WTC11 (cell line): ENCODE data around the gene RNF31. TPM values are rescaled to one million over a fixed set of nuclear protein-coding genes. Genes with fewer than 3 reads are reported as not detected.

ENCODE experiments used
- ATAC-seq: fragments of 200-7000 bp; cut with Tn5 transposase; 2 replicates; pipeline ENCODE4 v1.10.0; 2021; ENCODE audit warnings: mild to moderate bottlenecking, moderate library complexity
- CTCF ChIA-PET: fragments of 300-600 bp; sonication (Branson Sonifier 250); formaldehyde crosslinking; loops from one replicate; lab custom pipeline; 2021; ENCODE audit warnings: antibody characterized with exemption; lab: Charles Lee
- POLR2A ChIA-PET: fragments of 350-600 bp; sonication (Branson Sonifier 250); formaldehyde crosslinking; loops from one replicate; lab custom pipeline; 2021; ENCODE audit warnings: antibody characterized with exemption; lab: Charles Lee
- DNase-seq: peaks from one replicate; pipeline ENCODE4 v3.0.0; 2021; ENCODE audit warnings: low spot score
- H3K27ac Mint-ChIP-seq: 2 replicates; pipeline ENCODE4 v1.8.0; 2021; ENCODE audit warnings: mixed read lengths
- H3K27me3 Mint-ChIP-seq: 2 replicates; pipeline ENCODE4 v1.8.0; 2021; ENCODE audit warnings: low read depth, mild to moderate bottlenecking, moderate library complexity, mixed read lengths
- H3K36me3 Mint-ChIP-seq: 2 replicates; pipeline ENCODE4 v1.8.0; 2021; ENCODE audit warnings: mixed read lengths
- H3K4me1 Mint-ChIP-seq: 2 replicates; pipeline ENCODE4 v1.8.0; 2022; ENCODE audit warnings: mixed read lengths
- H3K4me3 Mint-ChIP-seq: 2 replicates; pipeline ENCODE4 v1.8.0; 2021; ENCODE audit warnings: mild to moderate bottlenecking, moderate library complexity, mixed read lengths
- H3K9me3 Mint-ChIP-seq: 2 replicates; pipeline ENCODE4 v1.8.0; 2021; ENCODE audit warnings: mixed read lengths
- ATF6 ChIP-seq: sonication (generic); formaldehyde crosslinking; IDR thresholded peaks from 2 replicates; pipeline ENCODE4 v1.8.1; 2023; ENCODE audit warnings: mild to moderate bottlenecking, missing genetic modification reagents
- CDX4 ChIP-seq: fragments of 250-450 bp; sonication (Bioruptor Pico); IDR thresholded peaks from 2 replicates; pipeline ENCODE4 v1.9.0; 2021; ENCODE audit warnings: moderate library complexity, mild to moderate bottlenecking, inconsistent platforms, borderline replicate concordance
- CTCF ChIP-seq: fragments of 200-600 bp; IDR thresholded peaks from 2 replicates; pipeline ENCODE4 v1.8.0; 2022; ENCODE audit warnings: antibody characterized with exemption
- ERG ChIP-seq: fragments of 250-450 bp; sonication (Bioruptor Pico); IDR thresholded peaks from 2 replicates; pipeline ENCODE4 v1.8.0; 2021; ENCODE audit warnings: mild to moderate bottlenecking
- ESRRA ChIP-seq: sonication (generic); formaldehyde crosslinking; IDR thresholded peaks from 2 replicates; pipeline ENCODE4 v1.8.1; 2022; ENCODE audit warnings: mild to moderate bottlenecking, missing genetic modification reagents, borderline replicate concordance
- MAX ChIP-seq: sonication (generic); formaldehyde crosslinking; IDR thresholded peaks from 2 replicates; pipeline ENCODE4 v1.8.0; 2022; ENCODE audit warnings: mild to moderate bottlenecking, missing genetic modification reagents
- NR1H2 ChIP-seq: sonication (generic); formaldehyde crosslinking; IDR thresholded peaks from 2 replicates; pipeline ENCODE4 v1.9.0; 2021; ENCODE audit warnings: mild to moderate bottlenecking, moderate library complexity, missing genetic modification reagents
- OVOL2 ChIP-seq: fragments of 250-450 bp; sonication (Bioruptor Pico); IDR thresholded peaks from 2 replicates; pipeline ENCODE4 v1.9.0; 2021; ENCODE audit warnings: mild to moderate bottlenecking, borderline replicate concordance
- RORB ChIP-seq: fragments of 250-450 bp; sonication (Bioruptor Pico); IDR thresholded peaks from 2 replicates; pipeline ENCODE4 v1.9.0; 2021; ENCODE audit warnings: mild to moderate bottlenecking
- SMAD4 ChIP-seq: sonication (generic); formaldehyde crosslinking; IDR thresholded peaks from 2 replicates; pipeline ENCODE4 v1.8.0; 2022; ENCODE audit warnings: mild to moderate bottlenecking, missing genetic modification reagents
- STAT6 ChIP-seq: sonication (generic); formaldehyde crosslinking; conservative IDR thresholded peaks from 2 replicates; pipeline ENCODE4 v1.8.1; 2023; ENCODE audit warnings: mild to moderate bottlenecking, low read depth, missing genetic modification reagents, moderate library complexity
- TEAD1 ChIP-seq: sonication (generic); formaldehyde crosslinking; IDR thresholded peaks from 2 replicates; pipeline ENCODE4 v1.8.0; 2022; ENCODE audit warnings: mild to moderate bottlenecking, missing genetic modification reagents
- USF2 ChIP-seq: sonication (generic); formaldehyde crosslinking; IDR thresholded peaks from 2 replicates; pipeline ENCODE4 v1.8.1; 2023; ENCODE audit warnings: mild to moderate bottlenecking, missing genetic modification reagents, moderate library complexity
- ZNF138 ChIP-seq: sonication (generic); formaldehyde crosslinking; conservative IDR thresholded peaks from 2 replicates; pipeline ENCODE4 v1.8.1; 2022; ENCODE audit warnings: mild to moderate bottlenecking, moderate library complexity, missing genetic modification reagents
- ZNF416 ChIP-seq: fragments of 250-450 bp; sonication (Bioruptor Pico); IDR thresholded peaks from 2 replicates; pipeline ENCODE4 v1.9.0; 2021; ENCODE audit warnings: mild to moderate bottlenecking, inconsistent platforms
- ZNF512 ChIP-seq: sonication (generic); formaldehyde crosslinking; IDR thresholded peaks from 2 replicates; pipeline ENCODE4 v1.8.1; 2022; ENCODE audit warnings: missing genetic modification reagents, borderline replicate concordance
- ZNF671 ChIP-seq: fragments of 250-450 bp; sonication (Bioruptor Pico); IDR thresholded peaks from 2 replicates; pipeline ENCODE4 v1.8.0; 2021; ENCODE audit warnings: mild to moderate bottlenecking
- total RNA-seq: library from RNA; stranded (reverse); gene quantifications from 3 replicates; pipeline ENCODE4 v1.2.3, GENCODE V29; 2021

The RNF31 gene
- total RNA-seq, 1 experiment from 2014 or later, result 86.2 TPM

GRCh38 chr14:24126939-24127338, 20.4 kb upstream of the RNF31 start:
- no peak for ATAC-seq
- Mint-ChIP-seq H3K36me3 (peaks cover 10% of the 10 kb centered on the region; the same call in 1 of the 2 replicates), H3K4me3 (no peak overlapping the region), H3K9me3 (no peaks in the 10 kb centered on the region), H3K27ac (no peak overlapping the region), H3K4me1 (peaks cover 3% of the 10 kb centered on the region), H3K27me3 (no peaks in the 10 kb centered on the region)
- CTCF ChIA-PET, result interaction anchor here (0.6 to 1.5 kb wide), 7 partner anchors 9 to 648 kb away, joined by 3 to 6 read pairs (median 4); partner anchors contain the start of genes IRF9 and PSME1
- DNase-seq, result no peak
- POLR2A ChIA-PET, result interaction anchor here (0.7 to 1.8 kb wide), 4 partner anchors 9 to 144 kb away, joined by 3 to 6 read pairs (median 3); partner anchors contain the start of genes DCAF11, IRF9, NRL and PSME1
- TF ChIP-seq ESRRA (no peak), SMAD4 (no peak), CTCF (no peak), STAT6 (no peak), ATF6 (no peak), ZNF416 (CRISPR knock-in tag) (no peak), OVOL2 (CRISPR knock-in tag) (no peak), CDX4 (CRISPR knock-in tag) (no peak), NR1H2 (CRISPR knock-in tag) (no peak), ZNF671 (CRISPR knock-in tag) (no peak), RORB (CRISPR knock-in tag) (no peak), USF2 (CRISPR knock-in tag) (no peak)

GRCh38 chr14:24127673-24128072, 19.6 kb upstream of the RNF31 start:
- peaks cover 8% of the 10 kb centered on the region; the same call in 1 of the 2 replicates for H3K36me3 Mint-ChIP-seq
- no peaks in the 10 kb centered on the region for H3K9me3 Mint-ChIP-seq
- H3K27ac Mint-ChIP-seq, result no peak overlapping the region
- ChIA-PET CTCF (interaction anchor here (0.6 to 1.6 kb wide), 4 partner anchors 8 to 649 kb away, joined by 3 to 4 read pairs (median 4); partner anchors contain the start of genes IRF9 and PSME1), POLR2A (interaction anchor here (0.7 to 1.8 kb wide), 4 partner anchors 8 to 143 kb away, joined by 3 to 6 read pairs (median 3); partner anchors contain the start of genes DCAF11, IRF9, NRL and PSME1)
- peaks cover 4% of the 10 kb centered on the region for H3K4me1 Mint-ChIP-seq
- DNase-seq, result no peak
- ATAC-seq, result no peak
- H3K27me3 Mint-ChIP-seq, result no peaks in the 10 kb centered on the region
- no peak overlapping the region for H3K4me3 Mint-ChIP-seq
- TF ChIP-seq STAT6, result no peak
- no peak for TF ChIP-seq ERG (CRISPR knock-in tag)
- TF ChIP-seq ZNF138 (CRISPR knock-in tag), result no peak
- TF ChIP-seq MAX, result no peak
- no peak for TF ChIP-seq ZNF512 (CRISPR knock-in tag)
- no peak for TF ChIP-seq TEAD1 (CRISPR knock-in tag)
